H7 (cell line): ENCODE results near the gene ST6GALNAC5. TPM values are rescaled to one million over a fixed set of nuclear protein-coding genes. Genes with fewer than 3 reads are reported as not detected.

Source experiments
- DNase-seq: peaks from one replicate; pipeline ENCODE4 v3.0.0; 2012
- H3K27me3 ChIP-seq: 2 replicates; pipeline ENCODE4 v1.6.0; 2011; ENCODE audit warnings: mild to moderate bottlenecking, low read length; ENCODE audit not compliant: control insufficient read depth, insufficient read depth
- H3K36me3 ChIP-seq: replicated peaks from 2 replicates; pipeline ENCODE4 v1.5.1; 2011; ENCODE audit warnings: low read length; ENCODE audit not compliant: control insufficient read depth, insufficient read depth
- H3K4me3 ChIP-seq: 2 replicates; pipeline ENCODE4 v1.5.1; 2011; ENCODE audit warnings: low read depth, mild to moderate bottlenecking, control low read depth, low read length, moderate library complexity; ENCODE audit not compliant: insufficient read depth
- total RNA-seq: library from RNA; depleted of rRNA; stranded (reverse); fragments of >200 nt; shearing (Covaris generic); gene quantifications from 2 replicates; pipeline ENCODE4 v1.2.3, GENCODE V29; 2014

Gene ST6GALNAC5
- total RNA-seq, 1 experiment from 2014 or later, result 15.7 TPM

DNA sequence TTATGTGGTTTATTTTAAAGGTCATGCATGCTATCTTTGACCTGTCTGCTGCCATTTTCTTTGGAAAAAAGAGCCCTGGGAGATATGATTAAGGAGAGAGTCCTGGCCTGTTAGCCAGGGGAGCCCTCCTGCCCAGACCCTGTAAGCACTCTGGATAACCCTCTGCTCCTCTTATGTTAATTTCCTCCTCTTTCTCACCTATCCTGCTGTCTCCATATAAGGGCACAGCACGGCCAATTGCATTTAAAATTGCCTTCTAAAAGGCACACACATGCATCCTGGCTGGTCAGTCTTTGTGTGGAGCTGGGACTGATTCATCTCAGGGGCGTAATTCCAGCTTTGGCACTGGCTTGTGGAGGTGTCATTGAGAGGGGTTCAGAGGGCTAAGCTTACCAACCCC is 158.9 kb downstream of the ST6GALNAC5 start:
- no peaks in the 10 kb centered on the region for H3K36me3 ChIP-seq
- H3K27me3 ChIP-seq, result no peaks in the 10 kb centered on the region
- H3K4me3 ChIP-seq, result no peak overlapping the region
- peak; percentile 31 for DNase-seq

DNA sequence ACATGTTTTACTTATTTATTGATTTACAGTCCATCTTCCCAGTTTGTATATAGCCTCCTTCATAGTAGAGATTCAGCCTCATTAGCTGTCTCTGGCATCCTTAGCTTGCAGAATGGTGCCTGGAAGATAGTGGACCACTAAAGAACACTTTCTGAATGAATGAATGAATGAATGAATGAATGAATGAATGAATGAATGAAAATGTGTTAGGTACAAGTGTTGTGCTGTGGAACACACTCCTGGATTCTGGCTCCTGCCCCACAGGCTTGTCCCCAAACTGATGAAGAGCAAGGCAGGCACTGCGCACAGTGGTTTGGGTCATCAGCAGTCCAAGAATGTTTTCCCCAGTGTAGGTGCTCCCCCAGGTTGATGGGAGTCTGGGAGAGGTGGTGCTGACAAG is 159.4 kb downstream of the ST6GALNAC5 start:
- no peak overlapping the region for H3K4me3 ChIP-seq
- no peaks in the 10 kb centered on the region for H3K36me3 ChIP-seq
- H3K27me3 ChIP-seq, result no peaks in the 10 kb centered on the region
- no peak for DNase-seq

DNA sequence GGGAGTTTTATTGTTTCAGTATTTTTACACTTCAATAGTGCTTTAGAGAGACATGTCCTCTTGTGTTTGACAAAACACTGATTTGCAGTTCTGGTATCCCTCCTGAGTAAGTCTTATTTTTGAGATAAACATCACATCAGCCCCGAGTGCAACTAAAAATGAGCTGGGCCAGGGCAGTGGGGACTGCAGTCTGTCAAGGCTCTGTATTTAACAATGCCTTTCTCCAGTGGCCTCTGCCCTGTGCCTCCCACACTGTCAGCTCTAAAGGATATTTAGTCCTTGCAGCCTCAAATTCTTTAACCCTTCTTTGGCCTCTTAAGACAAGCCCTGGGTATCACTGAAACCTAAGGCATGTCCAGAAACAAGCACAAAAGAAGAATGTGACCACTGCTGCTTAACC is 160.6 kb downstream of the ST6GALNAC5 start:
- no peaks in the 10 kb centered on the region for H3K36me3 ChIP-seq
- DNase-seq, result no peak
- H3K4me3 ChIP-seq, result no peak overlapping the region
- no peaks in the 10 kb centered on the region for H3K27me3 ChIP-seq

DNA sequence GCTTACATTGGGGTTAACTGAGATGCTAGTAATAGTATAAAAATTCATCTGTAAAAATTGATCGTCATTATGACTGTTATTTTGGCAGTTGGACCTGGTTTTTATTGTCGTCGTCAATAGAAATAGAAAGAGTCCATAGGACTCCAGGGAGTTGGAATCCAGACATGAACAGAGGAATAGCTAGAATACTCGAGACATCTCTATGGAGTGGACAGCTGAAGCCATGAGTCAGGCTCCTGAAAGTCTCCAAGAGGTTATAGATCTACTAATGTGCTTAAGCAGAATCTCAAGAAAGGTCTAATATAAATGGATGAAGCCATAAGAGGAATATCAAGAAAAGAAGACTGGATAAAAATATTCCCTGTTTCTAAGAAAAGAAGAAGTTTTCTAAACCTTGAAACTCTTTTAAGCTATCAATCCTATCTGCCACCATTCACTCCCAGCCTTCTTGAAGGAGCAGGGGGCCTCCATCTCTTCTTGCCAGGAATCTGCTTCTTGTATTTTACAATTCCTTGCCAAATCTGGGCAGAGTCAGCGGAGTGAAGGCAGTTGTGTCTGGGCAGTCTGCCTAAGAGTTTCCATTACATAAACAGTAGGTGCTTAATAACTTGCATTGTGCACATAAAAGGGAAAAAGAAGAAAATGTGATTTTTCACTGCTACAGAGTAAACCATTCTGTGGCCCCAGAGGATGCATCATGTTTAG is 163.3 kb downstream of the ST6GALNAC5 start:
- Histone ChIP-seq H3K27me3 (no peaks in the 10 kb centered on the region), H3K36me3 (no peaks in the 10 kb centered on the region), H3K4me3 (no peak overlapping the region)
- DNase-seq, result no peak

DNA sequence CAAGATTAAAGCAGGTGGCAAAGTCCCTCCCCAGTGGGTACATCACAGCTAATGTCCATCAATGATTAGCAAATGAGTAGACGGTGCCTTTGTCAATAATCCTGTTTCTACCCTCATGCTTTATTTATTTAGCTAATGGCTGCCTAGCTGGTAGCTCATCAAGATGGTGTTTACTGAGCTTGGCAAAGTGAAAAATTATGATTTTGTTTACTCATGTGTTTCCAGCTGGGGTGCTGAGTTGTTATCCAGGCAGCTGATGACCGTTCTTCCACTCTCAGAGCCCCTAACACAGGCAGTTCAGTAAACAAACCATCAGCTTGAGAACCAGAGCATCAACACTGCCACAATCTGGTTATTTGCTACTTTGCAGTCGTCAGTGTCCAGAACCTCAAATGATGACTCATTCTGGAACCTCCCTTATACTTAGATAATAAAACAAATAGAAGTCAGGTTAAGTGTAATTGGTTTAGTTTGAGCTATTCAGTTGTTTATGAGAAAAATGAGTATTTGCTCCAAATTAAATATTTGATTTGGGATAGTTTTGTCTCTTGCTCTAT is 163.9 kb downstream of the ST6GALNAC5 start:
- Histone ChIP-seq H3K36me3 (no peaks in the 10 kb centered on the region), H3K27me3 (no peaks in the 10 kb centered on the region), H3K4me3 (no peak overlapping the region)
- no peak for DNase-seq

DNA sequence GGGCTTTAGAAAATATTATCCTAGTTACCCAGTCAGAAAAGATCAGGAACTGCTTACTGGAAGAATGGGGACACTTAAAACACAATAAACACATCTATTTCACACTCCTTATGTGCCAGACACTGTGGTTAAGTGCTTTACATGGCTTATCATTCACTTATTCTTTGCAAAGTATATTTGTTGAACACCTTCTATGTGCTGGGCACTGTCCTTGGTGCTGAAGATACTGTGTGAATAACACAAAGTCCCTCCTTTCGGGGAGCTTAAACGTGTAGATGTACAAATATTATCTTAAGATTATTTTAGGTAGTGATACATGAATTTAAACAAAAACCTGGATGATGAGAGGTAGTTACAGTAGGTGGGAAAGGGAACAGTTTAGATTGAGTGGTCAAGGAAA is 169.3 kb downstream of the ST6GALNAC5 start:
- DNase-seq, result no peak
- Histone ChIP-seq H3K36me3 (no peaks in the 10 kb centered on the region), H3K4me3 (no peak overlapping the region), H3K27me3 (no peaks in the 10 kb centered on the region; the same call in 1 of the 2 replicates)

DNA sequence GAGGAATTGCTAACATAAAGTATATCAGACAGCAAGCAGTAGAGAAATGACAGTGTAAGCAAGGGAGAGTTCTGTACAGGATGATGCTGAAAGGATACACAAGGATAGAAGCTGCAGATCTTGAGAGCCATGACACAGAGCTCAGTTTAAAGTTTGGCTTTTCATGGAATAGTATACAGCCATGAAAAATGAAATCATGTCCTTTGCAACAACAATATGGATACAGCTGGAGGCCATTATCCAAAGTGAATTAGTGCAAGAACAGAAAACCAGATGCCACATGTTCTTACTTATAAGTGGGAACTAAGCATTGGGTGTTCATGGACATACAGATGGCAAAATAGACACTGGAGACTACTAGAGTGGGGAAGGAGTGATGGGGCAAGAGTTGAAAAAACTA is 169.8 kb downstream of the ST6GALNAC5 start:
- DNase-seq, result no peak
- H3K27me3 ChIP-seq, result no peaks in the 10 kb centered on the region; the same call in 1 of the 2 replicates
- H3K36me3 ChIP-seq, result no peaks in the 10 kb centered on the region
- no peak overlapping the region for H3K4me3 ChIP-seq

DNA sequence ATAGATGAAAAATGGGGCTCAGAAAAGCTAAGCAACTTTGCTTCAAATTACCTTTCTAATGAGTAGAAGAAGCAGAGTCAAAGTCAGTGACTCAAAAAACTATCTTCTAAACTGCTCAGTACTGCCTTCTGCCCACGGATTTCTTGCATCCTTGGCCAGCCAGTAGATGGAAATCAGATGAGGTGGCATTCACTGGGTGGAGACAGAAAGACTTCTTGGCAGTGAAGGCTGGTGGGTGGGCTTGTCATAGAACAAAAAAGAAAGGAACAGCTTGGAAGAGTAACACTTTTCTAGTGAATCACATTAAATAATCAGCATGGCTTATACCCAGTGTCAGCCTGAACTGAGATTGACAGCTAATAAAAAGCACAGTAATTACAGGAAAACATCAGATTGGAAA is 170.7 kb downstream of the ST6GALNAC5 start:
- H3K36me3 ChIP-seq, result no peaks in the 10 kb centered on the region
- no peak for DNase-seq
- no peaks in the 10 kb centered on the region; the same call in 1 of the 2 replicates for H3K27me3 ChIP-seq
- no peak overlapping the region for H3K4me3 ChIP-seq

DNA sequence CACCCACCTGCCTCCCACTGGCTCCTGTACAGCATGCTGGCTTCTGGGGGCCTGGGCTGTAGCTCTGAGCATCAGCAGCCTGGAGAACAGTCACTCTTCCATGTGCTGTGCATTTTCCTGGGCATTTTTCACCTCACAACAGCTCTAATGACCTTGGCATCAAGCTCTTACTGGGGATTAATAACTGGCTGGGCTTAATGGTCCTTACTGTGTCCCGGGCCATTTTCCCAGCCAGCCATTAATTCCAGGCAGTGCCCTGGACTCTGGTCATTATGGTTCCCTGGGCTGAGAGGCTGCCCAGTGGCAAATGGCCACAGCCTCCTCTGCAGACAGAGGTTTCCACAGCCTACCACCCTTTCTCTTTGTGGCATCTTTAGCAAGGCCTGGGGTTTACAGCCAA is 171.8 kb downstream of the ST6GALNAC5 start:
- Histone ChIP-seq H3K36me3 (no peaks in the 10 kb centered on the region), H3K4me3 (no peak overlapping the region), H3K27me3 (no peaks in the 10 kb centered on the region; the same call in 1 of the 2 replicates)
- DNase-seq, result no peak

DNA sequence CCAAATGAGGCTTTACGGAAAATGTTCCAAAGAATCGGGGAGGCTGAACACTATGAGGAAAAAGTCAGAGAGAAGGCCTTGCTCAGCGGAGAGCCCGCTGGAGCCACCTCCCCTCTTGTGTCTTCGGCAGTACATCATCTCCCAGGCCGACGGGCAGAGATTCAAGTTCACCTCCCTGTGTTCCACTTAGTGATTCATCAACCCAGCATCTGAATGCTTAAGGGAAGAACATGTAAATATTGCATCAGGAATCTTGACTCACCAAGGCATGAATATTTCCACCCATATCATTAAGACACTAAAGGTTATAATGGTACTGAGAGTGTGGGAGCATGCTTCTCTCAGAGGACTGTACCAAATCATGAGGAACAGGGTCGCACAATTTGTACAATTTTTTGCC is 172.5 kb downstream of the ST6GALNAC5 start:
- H3K36me3 ChIP-seq, result no peaks in the 10 kb centered on the region
- H3K4me3 ChIP-seq, result no peak overlapping the region
- DNase-seq, result no peak
- H3K27me3 ChIP-seq, result no peaks in the 10 kb centered on the region; the same call in 1 of the 2 replicates

DNA sequence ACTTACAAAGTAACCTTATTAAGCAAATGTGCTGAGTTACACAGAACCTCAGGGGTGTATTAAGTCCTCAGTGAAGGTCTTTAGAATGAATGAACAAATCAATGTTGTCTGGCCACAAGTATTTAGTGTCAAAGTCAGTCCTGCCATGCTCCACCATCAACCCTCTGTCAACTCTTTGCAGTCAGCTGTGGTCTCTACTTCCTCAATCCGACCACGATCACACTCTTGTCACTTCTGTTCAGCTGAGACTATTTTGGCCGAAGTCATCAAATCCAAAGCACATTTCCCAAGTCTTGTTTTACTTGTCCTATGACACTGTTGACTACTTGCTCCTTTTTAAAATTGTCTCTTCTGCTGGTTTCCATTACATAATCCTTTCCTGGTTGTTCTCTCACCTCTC is 173.5 kb downstream of the ST6GALNAC5 start:
- Histone ChIP-seq H3K4me3 (no peak overlapping the region), H3K27me3 (no peaks in the 10 kb centered on the region; the same call in 1 of the 2 replicates), H3K36me3 (no peaks in the 10 kb centered on the region)
- DNase-seq, result no peak

DNA sequence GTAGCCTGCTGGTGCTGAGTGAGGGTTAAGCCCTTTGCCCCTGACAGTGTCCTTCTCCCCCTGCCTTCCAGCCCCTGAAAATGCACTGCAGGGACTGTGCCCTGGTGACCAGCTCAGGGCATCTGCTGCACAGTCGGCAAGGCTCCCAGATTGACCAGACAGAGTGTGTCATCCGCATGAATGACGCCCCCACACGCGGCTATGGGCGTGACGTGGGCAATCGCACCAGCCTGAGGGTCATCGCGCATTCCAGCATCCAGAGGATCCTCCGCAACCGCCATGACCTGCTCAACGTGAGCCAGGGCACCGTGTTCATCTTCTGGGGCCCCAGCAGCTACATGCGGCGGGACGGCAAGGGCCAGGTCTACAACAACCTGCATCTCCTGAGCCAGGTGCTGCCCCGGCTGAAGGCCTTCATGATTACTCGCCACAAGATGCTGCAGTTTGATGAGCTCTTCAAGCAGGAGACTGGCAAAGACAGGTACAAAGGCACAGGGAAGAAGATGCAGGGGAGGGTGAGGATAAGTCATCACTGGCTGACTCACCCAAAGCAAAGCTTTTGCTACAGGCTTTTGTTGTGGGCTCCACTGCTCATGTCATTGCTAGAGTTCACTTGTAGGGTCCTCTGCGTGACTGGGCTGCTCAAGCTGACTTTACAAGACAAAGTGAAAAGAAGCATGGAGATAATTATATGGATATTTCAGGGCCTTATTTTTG is 177.0 kb downstream of the ST6GALNAC5 start:
- DNase-seq, result no peak

DNA sequence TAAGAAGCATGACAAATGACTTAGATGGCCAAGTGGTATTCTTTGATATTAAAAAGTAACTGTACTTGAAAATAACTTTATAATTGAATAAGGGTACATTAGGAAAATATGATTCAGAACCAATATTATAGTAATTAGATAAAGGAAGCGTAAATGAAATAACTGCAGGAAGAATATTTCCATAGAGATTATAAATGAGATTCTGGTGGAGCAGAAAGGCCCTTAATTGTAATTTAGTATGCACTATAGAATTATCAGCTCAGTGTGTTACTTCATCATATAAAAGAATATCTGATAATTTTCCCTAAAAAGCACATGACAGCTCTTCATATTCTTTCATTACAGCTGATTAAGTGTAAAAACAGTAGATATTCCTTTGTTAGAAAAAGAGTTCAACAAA is 180.3 kb downstream of the ST6GALNAC5 start:
- Histone ChIP-seq H3K4me3 (no peak overlapping the region), H3K27me3 (no peaks in the 10 kb centered on the region), H3K36me3 (no peaks in the 10 kb centered on the region)
- no peak for DNase-seq

More for the DNA sequence above, 177.0 kb downstream of the ST6GALNAC5 start:
- Histone ChIP-seq H3K4me3 (no peak overlapping the region), H3K27me3 (no peaks in the 10 kb centered on the region; the same call in 1 of the 2 replicates), H3K36me3 (no peaks in the 10 kb centered on the region)

DNA sequence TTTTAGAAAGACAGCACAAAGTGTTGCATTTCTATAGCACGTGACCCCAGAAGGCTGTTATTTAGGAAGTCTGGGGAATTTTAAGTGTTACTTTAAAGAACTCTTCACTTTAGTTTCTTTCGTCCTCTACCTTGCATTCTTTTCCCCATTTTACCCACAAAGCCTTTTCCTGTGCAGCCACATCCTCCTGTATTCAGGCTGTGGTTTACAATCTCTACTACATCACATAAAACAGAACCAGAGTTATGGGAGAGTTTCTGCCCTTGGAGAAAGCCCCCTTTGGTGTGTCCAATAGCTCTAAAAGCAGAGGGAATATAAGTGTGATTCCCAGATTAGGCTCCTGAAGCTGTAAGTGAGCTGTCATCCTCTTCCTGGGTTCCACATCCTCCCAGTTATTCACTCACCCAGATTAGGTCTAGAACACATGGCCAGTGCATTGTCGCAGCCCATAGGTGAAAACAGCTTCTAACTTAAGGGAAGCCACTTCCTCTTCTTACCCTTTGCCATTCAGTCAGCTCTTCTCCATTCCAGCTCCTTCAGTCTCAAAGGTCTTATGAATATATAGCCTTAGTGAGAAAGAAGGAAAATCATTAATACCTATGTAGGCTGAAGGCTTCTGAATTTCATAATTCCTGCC is 180.8 kb downstream of the ST6GALNAC5 start:
- H3K27me3 ChIP-seq, result no peaks in the 10 kb centered on the region
- no peak overlapping the region for H3K4me3 ChIP-seq
- H3K36me3 ChIP-seq, result no peaks in the 10 kb centered on the region
- DNase-seq, result no peak

DNA sequence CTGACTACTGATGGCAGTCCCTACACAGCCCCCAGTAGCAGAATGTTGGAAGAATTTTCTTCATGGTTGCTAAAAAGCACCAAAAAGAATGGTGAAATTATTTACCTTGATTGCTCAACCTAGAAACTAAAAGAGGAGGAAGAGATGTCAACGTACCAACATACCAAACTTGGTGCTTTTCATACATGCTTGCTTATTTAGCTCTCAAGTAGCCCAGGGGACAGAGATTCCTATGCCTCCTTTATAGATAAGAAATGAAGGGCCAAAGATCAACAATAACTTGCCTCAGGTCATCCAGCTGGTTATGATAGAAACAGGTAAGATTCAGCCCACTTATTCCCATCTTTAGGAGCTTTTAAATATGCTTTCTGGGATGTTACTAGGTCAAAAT is 181.3 kb downstream of the ST6GALNAC5 start:
- H3K4me3 ChIP-seq, result no peak overlapping the region
- H3K27me3 ChIP-seq, result no peaks in the 10 kb centered on the region
- DNase-seq, result no peak
- no peaks in the 10 kb centered on the region for H3K36me3 ChIP-seq
